ENCODE measurements around the gene RBM10. TPM values are rescaled to one million over a fixed set of nuclear protein-coding genes. Genes with fewer than 3 reads are reported as not detected.

The RBM10 gene
- total and polyA plus RNA-seq, 2 donors (not counting 1 experiment from before 2014, with no cell fraction given): 48.7 to 51.6 TPM

GRCh38 chrX:47146936-47147859, 2.2 kb downstream of the RBM10 start:
- ATAC-seq (ENCODE audit: low read depth): no peak
- ChIA-PET POLR2A (no interaction called here), CTCF (no interaction called here)
- H3K4me1 ChIP-seq (ENCODE audit: control insufficient read depth in 2 of 2, insufficient read depth in 2 of 2, low read length in 2 of 2): peaks cover 20 to 32% of the 10 kb centered on the region in 2 donors
- no peaks in the 10 kb centered on the region for H3K9me3 ChIP-seq (ENCODE audit: control extremely low read depth in 1 of 3, control insufficient read depth in 2 of 3, insufficient read depth in 1 of 3, low read length in 2 of 3)
- peaks cover 12% of the 10 kb centered on the region for H4K20me1 ChIP-seq (ENCODE audit: control insufficient read depth, insufficient read depth, low read length, poor library complexity, severe bottlenecking)
- Mint-ChIP-seq H3K4me3 (peak overlapping the region; percentile 34), H3K4me1 (peaks cover 35% of the 10 kb centered on the region), H3K27me3 (no peaks in the 10 kb centered on the region), H3K27ac (no peak overlapping the region), H3K9me3 (ENCODE audit: insufficient read depth) (no peaks in the 10 kb centered on the region)
- peaks cover 62% of the 10 kb centered on the region for H3K79me2 ChIP-seq (ENCODE audit: control insufficient read depth, insufficient read depth, low read length)
- WGBS (ENCODE audit: insufficient coverage): 83% methylated on average over 10 of the region's 12 CpGs
- no peaks in the 10 kb centered on the region for H3K27me3 ChIP-seq (replicated peaks in 1 of 4; ENCODE audit: control extremely low read depth in 1 of 4, control insufficient read depth in 3 of 4, insufficient read depth in 4 of 4, low read length in 3 of 4)
- H3K9ac ChIP-seq (ENCODE audit: low read length): no peak overlapping the region
- peak overlapping the region in 1 of 2 donors; percentile 25 for H3K27ac ChIP-seq (ENCODE audit: low read length in 2 of 2)
- intact Hi-C loops (cut with micrococcal nuclease): loop anchor here (5.0 kb wide), 1 partner anchor 85 kb away; the partner anchor contains the start of gene USP11
- peaks cover 0 to 5% of the 10 kb centered on the region in 2 experiments for H3K36me3 ChIP-seq (replicated peaks in 1 of 2; ENCODE audit: control extremely low read depth in 1 of 2, control insufficient read depth in 1 of 2, extremely low read depth in 1 of 2, insufficient read depth in 2 of 2, low read length in 1 of 2)
- peak overlapping the region; percentile 77 for H3K4me2 ChIP-seq (replicated peaks; ENCODE audit: low read depth, low read length, poor library complexity, severe bottlenecking)
- TF ChIP-seq EZH2 (IDR thresholded peaks at IDR 0.05; ENCODE audit: borderline replicate concordance, insufficient read depth, low read depth, low read length, poor library complexity, severe bottlenecking): no peak
- TF ChIP-seq, protein P1, sequence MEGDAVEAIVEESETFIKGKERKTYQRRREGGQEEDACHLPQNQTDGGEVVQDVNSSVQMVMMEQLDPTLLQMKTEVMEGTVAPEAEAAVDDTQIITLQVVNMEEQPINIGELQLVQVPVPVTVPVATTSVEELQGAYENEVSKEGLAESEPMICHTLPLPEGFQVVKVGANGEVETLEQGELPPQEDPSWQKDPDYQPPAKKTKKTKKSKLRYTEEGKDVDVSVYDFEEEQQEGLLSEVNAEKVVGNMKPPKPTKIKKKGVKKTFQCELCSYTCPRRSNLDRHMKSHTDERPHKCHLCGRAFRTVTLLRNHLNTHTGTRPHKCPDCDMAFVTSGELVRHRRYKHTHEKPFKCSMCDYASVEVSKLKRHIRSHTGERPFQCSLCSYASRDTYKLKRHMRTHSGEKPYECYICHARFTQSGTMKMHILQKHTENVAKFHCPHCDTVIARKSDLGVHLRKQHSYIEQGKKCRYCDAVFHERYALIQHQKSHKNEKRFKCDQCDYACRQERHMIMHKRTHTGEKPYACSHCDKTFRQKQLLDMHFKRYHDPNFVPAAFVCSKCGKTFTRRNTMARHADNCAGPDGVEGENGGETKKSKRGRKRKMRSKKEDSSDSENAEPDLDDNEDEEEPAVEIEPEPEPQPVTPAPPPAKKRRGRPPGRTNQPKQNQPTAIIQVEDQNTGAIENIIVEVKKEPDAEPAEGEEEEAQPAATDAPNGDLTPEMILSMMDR (IDR thresholded peaks at IDR 0.05): no peak
- H3K4me3 ChIP-seq (ENCODE audit: control extremely low read depth in 1 of 5, extremely low read depth in 1 of 5, insufficient read depth in 1 of 5, low read depth in 2 of 5, low read length in 4 of 5): no peak overlapping the region
- H2AFZ ChIP-seq (ENCODE audit: insufficient read depth, low read depth, low read length, poor library complexity, severe bottlenecking): no peak overlapping the region
- DNase-seq: no peak

- H3K4me3 ChIP-seq (ENCODE audit: control extremely low read depth in 1 of 5, extremely low read depth in 1 of 5, insufficient read depth in 1 of 5, low read depth in 2 of 5, low read length in 4 of 5): no peak overlapping the region
- no peak overlapping the region for H3K4me3 Mint-ChIP-seq
- H3K9me3 ChIP-seq (ENCODE audit: control extremely low read depth in 1 of 3, control insufficient read depth in 2 of 3, insufficient read depth in 1 of 3, low read length in 2 of 3): no peaks in the 10 kb centered on the region
- no peak overlapping the region for H3K27ac ChIP-seq (ENCODE audit: low read length in 2 of 2)
- intact Hi-C loops (cut with micrococcal nuclease): loop anchor here (5.0 kb wide), 1 partner anchor 83 kb away; the partner anchor contains the start of gene USP11
- H3K27ac Mint-ChIP-seq: no peak overlapping the region
- no peak overlapping the region for H3K4me2 ChIP-seq (replicated peaks; ENCODE audit: low read depth, low read length, poor library complexity, severe bottlenecking)
- TF ChIP-seq EZH2 (IDR thresholded peaks at IDR 0.05; ENCODE audit: borderline replicate concordance, insufficient read depth, low read depth, low read length, poor library complexity, severe bottlenecking): no peak
- TF ChIP-seq, protein P1 (IDR thresholded peaks at IDR 0.05): no peak
- DNase-seq: no peak
- no peaks in the 10 kb centered on the region for H3K27me3 ChIP-seq (replicated peaks in 1 of 4; ENCODE audit: control extremely low read depth in 1 of 4, control insufficient read depth in 3 of 4, insufficient read depth in 4 of 4, low read length in 3 of 4)
- no peaks in the 10 kb centered on the region for H3K9me3 Mint-ChIP-seq (ENCODE audit: insufficient read depth)
- peaks cover 0 to 4% of the 10 kb centered on the region in 2 experiments for H3K36me3 ChIP-seq (replicated peaks in 1 of 2; ENCODE audit: control extremely low read depth in 1 of 2, control insufficient read depth in 1 of 2, extremely low read depth in 1 of 2, insufficient read depth in 2 of 2, low read length in 1 of 2)
- H3K4me1 Mint-ChIP-seq: peaks cover 24% of the 10 kb centered on the region
- ChIA-PET CTCF (no interaction called here), POLR2A (no interaction called here)
- WGBS (ENCODE audit: insufficient coverage): 79% methylated on average over 2 of the region's 2 CpGs
- ATAC-seq (ENCODE audit: low read depth): no peak
- H4K20me1 ChIP-seq (ENCODE audit: control insufficient read depth, insufficient read depth, low read length, poor library complexity, severe bottlenecking): peaks cover 12% of the 10 kb centered on the region
- peaks cover 12 to 23% of the 10 kb centered on the region in 2 donors for H3K4me1 ChIP-seq (ENCODE audit: control insufficient read depth in 2 of 2, insufficient read depth in 2 of 2, low read length in 2 of 2)
- no peak overlapping the region for H3K9ac ChIP-seq (ENCODE audit: low read length)
- H2AFZ ChIP-seq (ENCODE audit: insufficient read depth, low read depth, low read length, poor library complexity, severe bottlenecking): no peak overlapping the region
- H3K27me3 Mint-ChIP-seq: no peaks in the 10 kb centered on the region
- H3K79me2 ChIP-seq (ENCODE audit: control insufficient read depth, insufficient read depth, low read length): peaks cover 63% of the 10 kb centered on the region
Measured at GRCh38 chrX:47148946-47149345, 3.9 kb downstream of the RBM10 start.
